Transverse colon (tissue), 4 donors: ENCODE results near the gene UBE2L6. TPM values are rescaled to one million over a fixed set of nuclear protein-coding genes. Genes with fewer than 3 reads are reported as not detected.

Experiments used
- DNase-seq: peaks from one replicate; pipeline ENCODE4 v3.0.0-alpha.2; 2019
- H3K27ac ChIP-seq, 4 donors: fragments of 200-600 bp; sonication (generic); 2 replicates each; pipeline ENCODE4 v1.5.1; 2016 to 2018; ENCODE audit warnings: inconsistent platforms in 4 of 4
- H3K27me3 ChIP-seq: fragments of 200-600 bp; sonication (generic); 2 replicates; pipeline ENCODE4 v1.5.1; 2017; ENCODE audit warnings: inconsistent platforms
- H3K36me3 ChIP-seq, 4 donors: fragments of 200-600 bp; sonication (generic); 2 replicates each; pipeline ENCODE4 v1.5.1; 2017 to 2019; ENCODE audit warnings: inconsistent platforms in 4 of 4
- H3K4me1 ChIP-seq, 4 donors: fragments of 200-600 bp; sonication (generic); 2 replicates each; pipeline ENCODE4 v1.5.1; 2017 to 2020; ENCODE audit warnings: inconsistent platforms in 4 of 4
- H3K4me3 ChIP-seq, 4 donors: fragments of 200-600 bp; sonication (generic); 1 replicate in 1 of 4; 2 replicates in 3 of 4; pipeline versions ENCODE4 v1.5.1 to v1.6.1; 2017 to 2019; ENCODE audit warnings: inconsistent platforms in 4 of 4
- H3K9me3 ChIP-seq, 2 donors: fragments of 200-600 bp; sonication (generic); 2 replicates each; pipeline ENCODE4 v1.5.1; 2017 to 2019; ENCODE audit warnings: inconsistent platforms in 2 of 2
- EP300 ChIP-seq: sonication (generic); formaldehyde crosslinking; IDR thresholded peaks from one replicate; pipeline ENCODE4 v1.6.1; 2017; ENCODE audit warnings: antibody characterized with exemption, low read depth
- POLR2A ChIP-seq: fragments of 450-650 bp; IDR thresholded peaks from one replicate; pipeline ENCODE4 v1.6.1; 2016; ENCODE audit warnings: antibody characterized with exemption, mild to moderate bottlenecking, moderate library complexity
- POLR2AphosphoS5 ChIP-seq, 3 donors: sonication (generic); formaldehyde crosslinking; IDR thresholded peaks; one replicate each; pipeline ENCODE4 v1.6.1; 2016; ENCODE audit warnings: antibody characterized with exemption in 3 of 3
- WGBS, 2 donors: methylation state at CpG; one replicate each; pipeline ENCODE4 v1.1.5; 2018; ENCODE audit warnings: low coverage in 1 of 2; 5-methylcytosine and 5-hydroxymethylcytosine counted together
- in situ Hi-C, 4 donors: fragments of 200-750 bp; cut with MboI; loops; one replicate each; pipeline versions ENCODE4 v1.15.0 to v1.15.1; 2017; ENCODE audit warnings: low sequenced_read_pairs in 3 of 4, low pct_ligation_motif_present in 1 of 4, low pct_unique_long_range_greater_than_20kb in 1 of 4
- intact Hi-C: fragments of 100-400 bp; cut with DNase I; formaldehyde crosslinking; loops from one replicate; pipeline ENCODE4 v1.15.1; 2023; ENCODE audit warnings: low total_unique reads
- total RNA-seq, 4 donors: library from RNA; depleted of rRNA; stranded (reverse); fragments of >200 nt; gene quantifications; one replicate each; pipeline ENCODE4 v1.1.0, GENCODE V29; 2016
- TF ChIP-seq, protein P1 (sequence below), 5 experiments: fragments of 200-600 bp in 3 of 5; fragments of 450-650 bp in 2 of 5; sonication (generic) in 3 of 5; IDR thresholded peaks; 1 replicate in 2 of 5; 2 replicates in 3 of 5; pipeline ENCODE4 v1.5.1; 2016 to 2017; ENCODE audit warnings: antibody characterized with exemption in 5 of 5, inconsistent platforms in 3 of 5, mild to moderate bottlenecking in 2 of 5, moderate library complexity in 1 of 5

Gene UBE2L6
- total RNA-seq, 4 donors from 2014 or later: 15.3 to 24.3 (median 20.6) TPM

- H3K9me3 ChIP-seq: no peaks in the 10 kb centered on the region
- H3K4me1 ChIP-seq: peaks cover 10 to 27% (median 16%) of the 10 kb centered on the region in 4 donors
- TF ChIP-seq, protein P1, sequence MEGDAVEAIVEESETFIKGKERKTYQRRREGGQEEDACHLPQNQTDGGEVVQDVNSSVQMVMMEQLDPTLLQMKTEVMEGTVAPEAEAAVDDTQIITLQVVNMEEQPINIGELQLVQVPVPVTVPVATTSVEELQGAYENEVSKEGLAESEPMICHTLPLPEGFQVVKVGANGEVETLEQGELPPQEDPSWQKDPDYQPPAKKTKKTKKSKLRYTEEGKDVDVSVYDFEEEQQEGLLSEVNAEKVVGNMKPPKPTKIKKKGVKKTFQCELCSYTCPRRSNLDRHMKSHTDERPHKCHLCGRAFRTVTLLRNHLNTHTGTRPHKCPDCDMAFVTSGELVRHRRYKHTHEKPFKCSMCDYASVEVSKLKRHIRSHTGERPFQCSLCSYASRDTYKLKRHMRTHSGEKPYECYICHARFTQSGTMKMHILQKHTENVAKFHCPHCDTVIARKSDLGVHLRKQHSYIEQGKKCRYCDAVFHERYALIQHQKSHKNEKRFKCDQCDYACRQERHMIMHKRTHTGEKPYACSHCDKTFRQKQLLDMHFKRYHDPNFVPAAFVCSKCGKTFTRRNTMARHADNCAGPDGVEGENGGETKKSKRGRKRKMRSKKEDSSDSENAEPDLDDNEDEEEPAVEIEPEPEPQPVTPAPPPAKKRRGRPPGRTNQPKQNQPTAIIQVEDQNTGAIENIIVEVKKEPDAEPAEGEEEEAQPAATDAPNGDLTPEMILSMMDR (IDR thresholded peaks at IDR 0.05): no peak
- TF ChIP-seq POLR2AphosphoS5 (IDR thresholded peaks at IDR 0.05): peak in 2 of 3 donors; percentile 35 to 49
- H3K36me3 ChIP-seq: no peaks in the 10 kb centered on the region
- H3K27me3 ChIP-seq: no peaks in the 10 kb centered on the region
- peak overlapping the region; percentile 2 to 81 (median 76) for H3K4me3 ChIP-seq
- H3K27ac ChIP-seq: peak overlapping the region; percentile 82 to 90 (median 88)
- intact Hi-C loops (no loop called here), in situ Hi-C loops (loop anchor here in 2 of 4 donors (10.0 to 25.0 kb wide), 2 partner anchors 79 to 246 kb away; partner anchors contain the start of gene YPEL4 (in 1 of the 2))
- WGBS, 2 donors: 11 to 20% methylated on average over 1 to 4 of the region's 4 CpGs
- DNase-seq: peak; percentile 57
Measured at GRCh38 chr11:57566005-57566904, 1.2 kb downstream of the UBE2L6 start.

DNA sequence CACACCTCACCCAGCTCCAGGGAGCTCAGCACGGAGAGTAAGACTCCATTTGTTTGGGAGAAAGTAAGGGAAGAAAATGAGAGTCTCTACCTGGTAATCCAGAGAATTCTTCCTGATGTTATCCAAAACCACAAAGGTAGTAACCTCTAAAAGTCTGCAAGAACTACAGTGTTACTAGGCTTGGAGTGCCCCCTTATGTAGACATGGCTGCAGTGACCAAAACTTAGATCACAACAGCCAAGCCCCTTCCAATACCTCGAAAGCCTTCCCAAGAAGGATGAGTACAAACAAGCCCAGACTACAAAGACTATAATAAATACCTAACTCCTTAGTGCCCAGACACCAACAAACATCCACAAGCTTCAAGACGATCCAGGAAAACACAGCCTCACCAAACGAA, 4.9 kb downstream of the UBE2L6 start:
- Histone ChIP-seq H3K27ac (no peak overlapping the region), H3K4me1 (peaks cover 9 to 20% (median 10%) of the 10 kb centered on the region in 4 donors), H3K27me3 (no peaks in the 10 kb centered on the region), H3K36me3 (peaks cover 0 to 13% (median 5%) of the 10 kb centered on the region in 4 donors), H3K9me3 (no peaks in the 10 kb centered on the region), H3K4me3 (no peak overlapping the region)
- TF ChIP-seq POLR2A (no peak), EP300 (no peak), POLR2AphosphoS5 (IDR thresholded peaks at IDR 0.05) (no peak)
- TF ChIP-seq, protein P1 (IDR thresholded peaks at IDR 0.05): no peak
- WGBS, 2 donors: 65 to 80% methylated on average over 1 to 4 of the region's 4 CpGs
- intact Hi-C loops (no loop called here), in situ Hi-C loops (loop anchor here in 2 of 4 donors (10.0 to 25.0 kb wide), 2 partner anchors 82 to 250 kb away; partner anchors contain the start of gene YPEL4 (in 1 of the 2))
- DNase-seq: no peak

DNA sequence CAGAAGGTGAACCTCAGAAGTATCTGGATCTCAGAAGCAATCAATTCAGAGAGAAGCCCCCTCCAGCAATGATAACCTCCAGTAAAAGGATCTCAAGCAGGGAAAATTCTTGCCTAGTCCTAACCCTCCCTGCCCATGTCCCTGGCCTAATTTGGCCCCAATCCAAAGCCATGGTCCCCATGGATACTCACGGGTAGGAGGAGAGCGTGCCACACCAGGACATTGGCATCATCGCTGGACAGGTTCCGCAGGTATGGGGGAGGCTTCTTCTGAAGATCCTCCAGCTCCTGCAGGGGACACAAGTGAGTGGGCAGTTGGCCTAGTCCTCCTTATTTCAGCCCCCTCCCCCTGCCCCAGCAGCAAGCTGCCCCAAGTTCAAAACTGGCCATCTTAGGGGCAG, 7.3 kb downstream of the UBE2L6 start:
- in situ Hi-C loops (loop anchor here in 2 of 4 donors (10.0 to 25.0 kb wide), 2 partner anchors 85 to 252 kb away; partner anchors contain the start of gene YPEL4 (in 1 of the 2)), intact Hi-C loops (no loop called here)
- H3K4me3 ChIP-seq: no peak overlapping the region
- WGBS, 2 donors: 89% methylated on average over 4 of the region's 4 CpGs; no CpG with 5 or more reads in 1 of the 2 donors
- peaks cover 0 to 16% (median 7%) of the 10 kb centered on the region in 4 donors for H3K36me3 ChIP-seq
- H3K9me3 ChIP-seq: no peaks in the 10 kb centered on the region
- peaks cover 0 to 3% (median 0%) of the 10 kb centered on the region in 4 donors for H3K4me1 ChIP-seq
- no peak overlapping the region for H3K27ac ChIP-seq
- DNase-seq: no peak
- TF ChIP-seq POLR2A: no peak
- TF ChIP-seq EP300: no peak
- no peak for TF ChIP-seq POLR2AphosphoS5 (IDR thresholded peaks at IDR 0.05)
- TF ChIP-seq, protein P1 (IDR thresholded peaks at IDR 0.05): no peak
- no peaks in the 10 kb centered on the region for H3K27me3 ChIP-seq

DNA sequence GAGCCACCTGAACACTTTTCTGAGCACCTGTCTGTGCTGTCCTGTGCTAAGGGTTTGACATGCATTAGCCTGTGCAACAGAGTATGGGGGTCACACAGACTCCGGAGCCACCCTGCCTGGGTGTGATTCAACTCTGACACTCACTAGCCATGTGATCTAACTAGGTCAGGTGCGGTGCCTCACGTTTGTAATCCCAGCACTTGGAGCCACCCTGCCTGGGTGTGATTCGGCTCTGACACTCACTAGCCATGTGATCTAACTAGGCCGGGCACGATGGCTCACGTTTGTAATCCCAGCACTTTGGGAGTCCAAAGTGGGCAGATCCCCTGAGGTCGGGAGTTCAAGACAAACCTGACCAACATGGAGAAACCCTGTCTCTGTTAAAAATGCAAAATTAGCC, 11.4 kb downstream of the UBE2L6 start:
- peaks cover 0 to 46% (median 19%) of the 10 kb centered on the region in 4 donors for H3K36me3 ChIP-seq
- H3K4me1 ChIP-seq: no peaks in the 10 kb centered on the region
- in situ Hi-C loops: loop anchor here in 1 of 4 donors (25.0 kb wide), 1 partner anchor 256 kb away; no protein-coding TSS in a partner anchor
- intact Hi-C loops: no loop called here
- no peaks in the 10 kb centered on the region for H3K27me3 ChIP-seq
- WGBS, 2 donors: 89% methylated on average over 8 of the region's 8 CpGs; no CpG with 5 or more reads in 1 of the 2 donors
- H3K4me3 ChIP-seq: no peak overlapping the region
- no peak for DNase-seq
- no peak for TF ChIP-seq EP300
- TF ChIP-seq POLR2AphosphoS5 (IDR thresholded peaks at IDR 0.05): no peak
- no peak for TF ChIP-seq POLR2A
- TF ChIP-seq, protein P1 (IDR thresholded peaks at IDR 0.05): no peak
- no peak overlapping the region for H3K27ac ChIP-seq
- no peaks in the 10 kb centered on the region for H3K9me3 ChIP-seq
